Heart left ventricle (tissue), 16 donors: ENCODE measurements around the gene TNRC6A. TPM values are rescaled to one million over a fixed set of nuclear protein-coding genes. Genes with fewer than 3 reads are reported as not detected.
A peak's percentile ranks its signal among the peaks of the same experiment; 100 is the strongest.

ENCODE experiments used
- ATAC-seq, 4 donors: fragments of 200-7000 bp; cut with Tn5 transposase; one replicate each; pipeline ENCODE4 v1.9.1; 2020 to 2022; ENCODE audit warnings: moderate library complexity in 4 of 4, mild to moderate bottlenecking in 3 of 4, moderate number of reproducible peaks in 1 of 4
- DNase-seq, 5 donors: peaks; one replicate each; pipeline ENCODE4 v3.0.0-alpha.2; 2020
- H3K27ac ChIP-seq, 12 donors: fragments of 200-600 bp; sonication (generic) in 4 of 12; one replicate each; pipeline versions ENCODE4 v1.5.0 to v1.8.0; 2016 to 2022; ENCODE audit warnings: mild to moderate bottlenecking in 2 of 12
- H3K27me3 ChIP-seq, 9 donors: fragments of 200-600 bp; sonication (generic) in 2 of 9; one replicate each; pipeline versions ENCODE4 v1.5.1 to v1.8.0; 2016 to 2022; ENCODE audit warnings: mild to moderate bottlenecking in 3 of 9
- H3K36me3 ChIP-seq, 9 donors: fragments of 200-600 bp; sonication (generic) in 2 of 9; one replicate each; pipeline versions ENCODE4 v1.5.0 to v1.8.0; 2018 to 2022; ENCODE audit warnings: mild to moderate bottlenecking in 2 of 9
- H3K4me1 ChIP-seq, 12 donors: fragments of 200-600 bp; sonication (generic) in 4 of 12; one replicate each; pipeline versions ENCODE4 v1.5.0 to v1.8.0; 2016 to 2022; ENCODE audit warnings: mild to moderate bottlenecking in 3 of 12
- H3K4me3 ChIP-seq, 12 donors: fragments of 200-600 bp; sonication (generic) in 4 of 12; one replicate each; pipeline versions ENCODE4 v1.5.0 to v1.8.0; 2017 to 2022; ENCODE audit warnings: mild to moderate bottlenecking in 9 of 12, moderate library complexity in 4 of 12
- H3K9me3 ChIP-seq, 12 donors: fragments of 200-600 bp; sonication (generic) in 4 of 12; one replicate each; pipeline versions ENCODE4 v1.5.0 to v1.8.0; 2016 to 2022; ENCODE audit warnings: mild to moderate bottlenecking in 1 of 12
- CTCF ChIP-seq, 12 donors: fragments of 200-600 bp; sonication (generic) in 4 of 12; IDR thresholded peaks; one replicate each; pipeline versions ENCODE4 v1.5.0 to v1.8.0; 2018 to 2022; ENCODE audit warnings: antibody characterized with exemption in 12 of 12, mild to moderate bottlenecking in 5 of 12
- POLR2A ChIP-seq, 2 donors: fragments of 450-650 bp; IDR thresholded peaks; one replicate each; pipeline ENCODE4 v1.6.1; 2017; ENCODE audit warnings: antibody characterized with exemption in 2 of 2, mild to moderate bottlenecking in 2 of 2, moderate library complexity in 2 of 2
- WGBS, 4 donors: extraction: QIAGEN DNeasy Blood & Tissue Kit in 2 of 4; methylation state at CpG; one replicate each; pipeline versions ENCODE4 v1.1.5 to v1.1.7; 2013 to 2018; 5-methylcytosine and 5-hydroxymethylcytosine counted together
- intact Hi-C, 10 donors: fragments of 100-400 bp; cut with DNase I; formaldehyde crosslinking; loops; one replicate each; pipeline versions ENCODE4 v1.11.1 to v1.14.2; 2022
- polyA plus RNA-seq, 2 donors: library from polyadenylated mRNA; stranded (reverse); fragments of 200-250 nt; gene quantifications; one replicate each; pipeline ENCODE4 v1.2.3, GENCODE V29; 2013
- total RNA-seq, 9 donors: library from RNA; depleted of rRNA in 2 of 9; stranded (reverse); fragments of >200 nt in 2 of 9; fragmentation: NEBNext Ultra II Directional in 3 of 9; extraction: Animal tissue kit (Norgen Biotek cat#: 25700) in 3 of 9; gene quantifications; one replicate each; pipeline versions ENCODE4 v1.1.0 to v1.2.4, GENCODE V29; 2016 to 2023
- donor health status: ischemic (EF 13 %, LVEDD 7.1; RV severe dilation, severe dysfunction).
- donor health status: healthy with polysubstance abuse.
- donor health status: DM: no; HTN: yes; CAD: no.
- donor health status: DM: no; HTN: no; CAD: no.
- donor health status: ischemic (EF 25% LVEDD 6.9; RV normal size, moderate dysfunction).
- donor health status: ischemic (EF 25% LVEDD 5.7; RV mildly dilated, moderate dysfunction).
- donor health status: healthy.
- donor health status: DM: yes; HTN: yes; CAD: no.
- donor health status: ischemic (EF 35%, LVEDD 5.7; RV mildly dilated, moderate dysfunction).
- donor health status: nonischemic (EF 11% LVEDD 7.7; RV severe dilation, severe dysfunction).
- donor health status: DM: yes; HTN: yes; CAD: no.
- donor health status: PGD.
- donor health status: ischemic (EF 29% LVEDD 5.4; RV normal size, mild dysfunction).
- donor health status: nonischemic (EF 23%, LVEDD 6.1; RV moderate dilation, normal function).

TNRC6A gene
- total and polyA plus RNA-seq, 11 donors: 16.0 to 53.1 (median 35.5) TPM

GRCh38 chr16:24766057-24766456 lies 36.6 kb downstream of the TNRC6A start:
- ATAC-seq (no peak), DNase-seq (no peak)
- no peak overlapping the region for H3K27ac ChIP-seq
- WGBS, 4 donors: 84 to 88% (median 86%) methylated on average over 3 of the region's 3 CpGs
- intact Hi-C loops: no loop called here
- H3K36me3 ChIP-seq: peaks cover 0 to 67% (median 42%) of the 10 kb centered on the region in 9 donors
- H3K4me1 ChIP-seq: peaks cover 0 to 62% (median 30%) of the 10 kb centered on the region in 12 donors
- no peak for TF ChIP-seq CTCF (IDR thresholded peaks at IDR 0.05)
- no peak for TF ChIP-seq POLR2A (IDR thresholded peaks at IDR 0.05)
- H3K27me3 ChIP-seq: no peaks in the 10 kb centered on the region
- H3K9me3 ChIP-seq: no peaks in the 10 kb centered on the region
- no peak overlapping the region for H3K4me3 ChIP-seq

- H3K4me3 ChIP-seq: no peak overlapping the region
- TF ChIP-seq POLR2A (IDR thresholded peaks at IDR 0.05) (no peak), CTCF (IDR thresholded peaks at IDR 0.05) (no peak)
- H3K36me3 ChIP-seq: peaks cover 0 to 55% (median 30%) of the 10 kb centered on the region in 9 donors
- H3K27me3 ChIP-seq: no peaks in the 10 kb centered on the region
- H3K9me3 ChIP-seq: peaks cover 0 to 6% (median 0%) of the 10 kb centered on the region in 12 donors
- WGBS, 4 donors: 84 to 91% (median 90%) methylated on average over 5 of the region's 5 CpGs
- ATAC-seq (no peak), DNase-seq (no peak)
- intact Hi-C loops: no loop called here
- no peak overlapping the region for H3K27ac ChIP-seq
- H3K4me1 ChIP-seq: peaks cover 0 to 47% (median 16%) of the 10 kb centered on the region in 12 donors
Observed at GRCh38 chr16:24769806-24770205, 40.4 kb downstream of the TNRC6A start.

- peaks cover 0 to 45% (median 33%) of the 10 kb centered on the region in 9 donors for H3K36me3 ChIP-seq
- WGBS, 4 donors: 78 to 87% (median 82%) methylated on average over 5 of the region's 5 CpGs
- H3K27ac ChIP-seq: peak overlapping the region in 1 of 12 donors; percentile 22
- DNase-seq (no peak), ATAC-seq (no peak)
- H3K9me3 ChIP-seq: peaks cover 0 to 6% (median 0%) of the 10 kb centered on the region in 12 donors
- no peaks in the 10 kb centered on the region for H3K27me3 ChIP-seq
- no peak for TF ChIP-seq POLR2A (IDR thresholded peaks at IDR 0.05)
- no peak for TF ChIP-seq CTCF (IDR thresholded peaks at IDR 0.05)
- intact Hi-C loops: no loop called here
- H3K4me1 ChIP-seq: peaks cover 0 to 55% (median 24%) of the 10 kb centered on the region in 12 donors
- no peak overlapping the region for H3K4me3 ChIP-seq
Observed at GRCh38 chr16:24771132-24771778, 41.8 kb downstream of the TNRC6A start.

- ATAC-seq (no peak), DNase-seq (no peak)
- no peak for TF ChIP-seq POLR2A (IDR thresholded peaks at IDR 0.05)
- TF ChIP-seq CTCF (IDR thresholded peaks at IDR 0.05): no peak
- intact Hi-C loops: no loop called here
- WGBS, 4 donors: 48 to 76% (median 68%) methylated on average over 1 of the region's 1 CpG
- Histone ChIP-seq H3K4me1 (peaks cover 0 to 59% (median 27%) of the 10 kb centered on the region in 12 donors), H3K27me3 (no peaks in the 10 kb centered on the region), H3K27ac (peak overlapping the region in 1 of 12 donors; percentile 55), H3K4me3 (no peak overlapping the region), H3K36me3 (peaks cover 0 to 42% (median 28%) of the 10 kb centered on the region in 9 donors), H3K9me3 (peaks cover 0 to 6% (median 0%) of the 10 kb centered on the region in 12 donors)
Observed at GRCh38 chr16:24771779-24772157, 42.3 kb downstream of the TNRC6A start.
